Activated naive CD4-positive, alpha-beta T cell treated with Interleukin-2 at 50 U/mL for 16 hours (primary cell): ENCODE results near the gene FGD3.

Experiments
- DNase-seq: peaks from one replicate; pipeline ENCODE4 v3.0.0-alpha.2; 2020

FGD3 gene

GRCh38 chr9:93081081-93081529 lies 133.8 kb downstream of the FGD3 start:
- DNase-seq: no peak

DNA sequence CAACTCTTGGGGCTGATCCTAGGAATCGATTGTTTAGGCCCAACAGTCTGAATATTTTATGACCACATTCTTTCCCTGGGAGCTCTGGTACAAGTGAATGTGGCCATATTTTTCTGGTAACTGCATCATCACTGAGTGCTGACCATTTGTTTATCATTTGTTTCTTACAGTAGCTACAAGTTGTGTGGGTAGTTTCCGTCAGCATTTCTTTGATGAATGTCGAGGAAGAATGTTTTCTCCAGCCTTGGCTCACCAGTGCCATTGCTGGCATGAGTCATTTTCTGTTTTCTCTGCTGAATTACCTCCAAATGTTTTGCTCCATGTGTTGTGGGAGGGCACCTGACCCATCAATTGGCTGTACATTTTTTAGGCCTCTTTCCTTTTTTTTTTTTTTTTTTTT lies 134.6 kb downstream of the FGD3 start:
- DNase-seq: no peak

GRCh38 chr9:93082841-93083411 lies 135.6 kb downstream of the FGD3 start:
- DNase-seq: no peak

DNA sequence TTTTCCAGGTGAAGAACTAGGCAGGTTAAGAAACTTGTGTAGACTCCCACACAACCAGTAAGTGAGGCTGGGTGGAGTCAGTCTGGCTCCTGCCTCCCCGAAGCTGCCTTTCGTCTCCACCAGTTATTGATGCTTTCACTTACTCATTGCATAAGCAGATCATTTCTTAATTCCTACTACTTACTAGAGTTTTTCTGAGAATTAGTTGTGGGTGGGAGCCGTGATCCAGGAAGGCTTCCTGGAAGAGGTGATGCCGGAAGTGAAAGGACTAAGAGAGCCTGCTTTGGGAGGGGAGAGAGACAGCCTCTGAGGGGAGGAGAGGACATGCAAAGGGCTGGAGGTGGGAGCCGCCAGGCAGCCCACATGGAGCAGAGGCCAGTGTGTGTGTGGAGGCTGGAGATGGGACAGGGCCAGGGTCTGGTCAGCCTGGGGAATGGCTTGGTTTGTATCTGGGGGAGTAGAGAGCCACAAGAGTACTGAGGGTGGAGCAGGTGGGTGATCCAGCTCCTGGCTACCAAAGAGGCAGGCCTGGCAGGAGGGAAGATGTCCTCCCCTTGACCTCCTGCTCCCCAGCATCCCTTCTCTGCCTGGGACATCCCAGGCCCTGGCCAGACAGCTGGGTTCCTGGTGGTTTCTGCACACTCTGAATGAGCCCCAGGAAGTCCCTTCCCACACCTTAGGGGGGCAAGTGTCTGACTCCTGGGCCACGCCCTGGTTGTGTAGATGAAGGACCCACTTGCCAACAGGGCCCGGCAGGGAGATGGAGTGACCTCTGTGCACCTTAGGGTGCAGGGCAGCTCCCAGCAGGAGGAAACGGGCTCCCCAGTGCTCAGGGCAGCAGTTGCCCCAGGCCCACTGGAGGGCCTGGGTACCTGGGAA lies 136.5 kb downstream of the FGD3 start:
- DNase-seq: peak; percentile 55

GRCh38 chr9:93084471-93084881 lies 137.2 kb downstream of the FGD3 start:
- no peak for DNase-seq

GRCh38 chr9:93085676-93086075 lies 138.4 kb downstream of the FGD3 start:
- DNase-seq: no peak
